Vagina (tissue), 2 donors: ENCODE measurements around the gene TNS4. TPM values are rescaled to one million over a fixed set of nuclear protein-coding genes. Genes with fewer than 3 reads are reported as not detected.

Experiments used
- DNase-seq, 2 donors: peaks; one replicate each; pipeline ENCODE4 v3.0.0-alpha.2; 2017; ENCODE audit errors: extremely low spot score in 2 of 2
- H3K27ac ChIP-seq: fragments of 200-600 bp; sonication (generic); one replicate; pipeline ENCODE4 v1.5.1; 2019
- H3K27me3 ChIP-seq: fragments of 200-600 bp; sonication (generic); one replicate; pipeline ENCODE4 v1.5.1; 2019
- H3K36me3 ChIP-seq, 2 donors: fragments of 200-600 bp; sonication (generic); one replicate each; pipeline ENCODE4 v1.5.1; 2017 to 2019
- H3K4me1 ChIP-seq: fragments of 200-600 bp; sonication (generic); one replicate; pipeline ENCODE4 v1.5.1; 2019
- H3K4me3 ChIP-seq, 2 donors: fragments of 200-600 bp; sonication (generic); 1 replicate in 1 of 2; 2 replicates in 1 of 2; pipeline ENCODE4 v1.5.1; 2016 to 2019
- H3K9me3 ChIP-seq: fragments of 200-600 bp; sonication (generic); one replicate; pipeline ENCODE4 v1.5.1; 2019
- CTCF ChIP-seq, 3 experiments: fragments of 450-650 bp in 2 of 3; fragments of 200-600 bp in 1 of 3; sonication (generic) in 1 of 3; IDR thresholded peaks; one replicate each; pipeline ENCODE4 v1.5.1; 2017 to 2019; ENCODE audit warnings: antibody characterized with exemption in 3 of 3, mild to moderate bottlenecking in 2 of 3, moderate library complexity in 2 of 3
- POLR2A ChIP-seq, 2 donors: fragments of 450-650 bp; IDR thresholded peaks; one replicate each; pipeline ENCODE4 v1.6.1; 2017; ENCODE audit warnings: antibody characterized with exemption in 2 of 2, mild to moderate bottlenecking in 2 of 2, moderate library complexity in 2 of 2
- POLR2AphosphoS5 ChIP-seq, 2 donors: sonication (generic); formaldehyde crosslinking; IDR thresholded peaks; one replicate each; pipeline ENCODE4 v1.9.0; 2017; ENCODE audit warnings: antibody characterized with exemption in 2 of 2, mild to moderate bottlenecking in 2 of 2, low read depth in 1 of 2; ENCODE audit not compliant: insufficient read depth in 1 of 2
- intact Hi-C: fragments of 100-400 bp; cut with DNase I; formaldehyde crosslinking; loops from one replicate; pipeline ENCODE4 v1.15.1; 2023
- total RNA-seq: library from RNA; depleted of rRNA; stranded (reverse); fragments of >200 nt; gene quantifications from one replicate; pipeline ENCODE4 v1.2.3, GENCODE V29; 2016

TNS4 gene
- total RNA-seq, 1 donor from 2014 or later: 296 TPM

GRCh38 chr17:40459636-40460603, 41.5 kb downstream of the TNS4 start:
- intact Hi-C loops: no loop called here
- peak in 1 of 2 donors; percentile 93 for DNase-seq

GRCh38 chr17:40458851-40459482, 42.5 kb downstream of the TNS4 start:
- no peaks in the 10 kb centered on the region for H3K9me3 ChIP-seq
- peaks cover 87% of the 10 kb centered on the region for H3K4me1 ChIP-seq
- peaks cover 8 to 32% of the 10 kb centered on the region in 2 donors for H3K36me3 ChIP-seq
- intact Hi-C loops: no loop called here
- H3K27me3 ChIP-seq: no peaks in the 10 kb centered on the region
- DNase-seq: no peak
- H3K4me3 ChIP-seq: no peak overlapping the region
- peak overlapping the region; percentile 80 for H3K27ac ChIP-seq
- no peak for TF ChIP-seq POLR2A (IDR thresholded peaks at IDR 0.05)
- TF ChIP-seq POLR2AphosphoS5 (IDR thresholded peaks at IDR 0.05; ENCODE audit: insufficient read depth in 1 of 2, low read depth in 1 of 2): no peak
- TF ChIP-seq CTCF (IDR thresholded peaks at IDR 0.05): no peak

More at GRCh38 chr17:40459636-40460603, 41.5 kb downstream of the TNS4 start:
- H3K9me3 ChIP-seq: no peaks in the 10 kb centered on the region
- H3K4me3 ChIP-seq: no peak overlapping the region
- peaks cover 3 to 23% of the 10 kb centered on the region in 2 donors for H3K36me3 ChIP-seq
- H3K4me1 ChIP-seq: peaks cover 80% of the 10 kb centered on the region
- no peaks in the 10 kb centered on the region for H3K27me3 ChIP-seq
- TF ChIP-seq POLR2A (IDR thresholded peaks at IDR 0.05) (no peak), CTCF (IDR thresholded peaks at IDR 0.05) (no peak), POLR2AphosphoS5 (IDR thresholded peaks at IDR 0.05; ENCODE audit: insufficient read depth in 1 of 2, low read depth in 1 of 2) (peak in 1 of 2 donors; percentile 78)
- peak overlapping the region; percentile 77 for H3K27ac ChIP-seq

GRCh38 chr17:40457964-40458791, 43.2 kb downstream of the TNS4 start:
- intact Hi-C loops: no loop called here
- no peak for DNase-seq
- Histone ChIP-seq H3K4me1 (peaks cover 84% of the 10 kb centered on the region), H3K36me3 (peaks cover 14 to 40% of the 10 kb centered on the region in 2 donors), H3K27ac (peak overlapping the region; percentile 80), H3K9me3 (no peaks in the 10 kb centered on the region), H3K27me3 (no peaks in the 10 kb centered on the region), H3K4me3 (no peak overlapping the region)
- peak in 1 of 2 donors; percentile 81 for TF ChIP-seq POLR2AphosphoS5 (IDR thresholded peaks at IDR 0.05; ENCODE audit: insufficient read depth in 1 of 2, low read depth in 1 of 2)
- peak in 1 of 2 donors; percentile 4 for TF ChIP-seq POLR2A (IDR thresholded peaks at IDR 0.05)
- no peak for TF ChIP-seq CTCF (IDR thresholded peaks at IDR 0.05)

- Histone ChIP-seq H3K27me3 (no peaks in the 10 kb centered on the region), H3K4me3 (no peak overlapping the region), H3K9me3 (no peaks in the 10 kb centered on the region), H3K36me3 (peaks cover 14 to 48% of the 10 kb centered on the region in 2 donors), H3K27ac (peak overlapping the region; percentile 80), H3K4me1 (peaks cover 81% of the 10 kb centered on the region)
- TF ChIP-seq POLR2AphosphoS5 (IDR thresholded peaks at IDR 0.05; ENCODE audit: insufficient read depth in 1 of 2, low read depth in 1 of 2) (no peak), POLR2A (IDR thresholded peaks at IDR 0.05) (no peak), CTCF (IDR thresholded peaks at IDR 0.05) (no peak)
- DNase-seq: no peak
- intact Hi-C loops: no loop called here
Measured at GRCh38 chr17:40457369-40457768, 44.1 kb downstream of the TNS4 start.
